Spleen (tissue), 7 donors: ENCODE results near the gene TBC1D32.

Source experiments
- CTCF ChIP-seq, 11 experiments: fragments of 200-600 bp in 7 of 11; fragments of 450-650 bp in 4 of 11; sonication (generic) in 4 of 11; IDR thresholded peaks in 8 of 11; conservative IDR thresholded peaks in 3 of 11; 1 replicate in 7 of 11; 2 replicates in 4 of 11; pipeline versions ENCODE4 v1.4.0 to v1.8.0; 2016 to 2021; ENCODE audit warnings: antibody characterized with exemption in 11 of 11, inconsistent platforms in 4 of 11, mild to moderate bottlenecking in 1 of 11
- POLR2A ChIP-seq, 3 donors: fragments of 450-650 bp; IDR thresholded peaks; one replicate each; pipeline ENCODE4 v1.5.1; 2017; ENCODE audit warnings: antibody characterized with exemption in 3 of 3, mild to moderate bottlenecking in 1 of 3
- donor health status: DM: no; HTN: no; CAD: no; lungs with moderate emphysema.
- donor health status: DM: no; HTN: no; CAD: no.
- donor health status: DM: no; HTN: no; CAD: no.

GRCh38 chr6:121365536-121366521 is 31.5 kb upstream of the TBC1D32 start:
- TF ChIP-seq CTCF (IDR thresholded peaks at IDR 0.05 in 8 of 11, conservative IDR thresholded peaks at IDR 0.05 in 3 of 11) (no peak), POLR2A (IDR thresholded peaks at IDR 0.05) (no peak)
